Heart left ventricle (tissue), 16 donors: ENCODE measurements around the gene RNF208. TPM values are rescaled to one million over a fixed set of nuclear protein-coding genes. Genes with fewer than 3 reads are reported as not detected.
"Not testable (repeated sequence)": the region's sequence is repeated elsewhere in the genome, so short reads cannot be mapped to it uniquely, and the experiment has no call there.

ENCODE experiments used
- ATAC-seq, 4 donors: fragments of 200-7000 bp; cut with Tn5 transposase; one replicate each; pipeline ENCODE4 v1.9.1; 2020 to 2022; ENCODE audit warnings: moderate library complexity in 4 of 4, mild to moderate bottlenecking in 3 of 4, moderate number of reproducible peaks in 1 of 4
- DNase-seq, 5 donors: peaks; one replicate each; pipeline ENCODE4 v3.0.0-alpha.2; 2020
- H3K27ac ChIP-seq, 12 donors: fragments of 200-600 bp; sonication (generic) in 4 of 12; one replicate each; pipeline versions ENCODE4 v1.5.0 to v1.8.0; 2016 to 2022; ENCODE audit warnings: mild to moderate bottlenecking in 2 of 12
- H3K27me3 ChIP-seq, 9 donors: fragments of 200-600 bp; sonication (generic) in 2 of 9; one replicate each; pipeline versions ENCODE4 v1.5.1 to v1.8.0; 2016 to 2022; ENCODE audit warnings: mild to moderate bottlenecking in 3 of 9
- H3K36me3 ChIP-seq, 9 donors: fragments of 200-600 bp; sonication (generic) in 2 of 9; one replicate each; pipeline versions ENCODE4 v1.5.0 to v1.8.0; 2018 to 2022; ENCODE audit warnings: mild to moderate bottlenecking in 2 of 9
- H3K4me1 ChIP-seq, 12 donors: fragments of 200-600 bp; sonication (generic) in 4 of 12; one replicate each; pipeline versions ENCODE4 v1.5.0 to v1.8.0; 2016 to 2022; ENCODE audit warnings: mild to moderate bottlenecking in 3 of 12
- H3K4me3 ChIP-seq, 12 donors: fragments of 200-600 bp; sonication (generic) in 4 of 12; one replicate each; pipeline versions ENCODE4 v1.5.0 to v1.8.0; 2017 to 2022; ENCODE audit warnings: mild to moderate bottlenecking in 9 of 12, moderate library complexity in 4 of 12
- H3K9me3 ChIP-seq, 12 donors: fragments of 200-600 bp; sonication (generic) in 4 of 12; one replicate each; pipeline versions ENCODE4 v1.5.0 to v1.8.0; 2016 to 2022; ENCODE audit warnings: mild to moderate bottlenecking in 1 of 12
- POLR2A ChIP-seq, 2 donors: fragments of 450-650 bp; IDR thresholded peaks; one replicate each; pipeline ENCODE4 v1.6.1; 2017; ENCODE audit warnings: antibody characterized with exemption in 2 of 2, mild to moderate bottlenecking in 2 of 2, moderate library complexity in 2 of 2
- WGBS, 4 donors: extraction: QIAGEN DNeasy Blood & Tissue Kit in 2 of 4; methylation state at CpG; one replicate each; pipeline versions ENCODE4 v1.1.5 to v1.1.7; 2013 to 2018; 5-methylcytosine and 5-hydroxymethylcytosine counted together
- intact Hi-C, 10 donors: fragments of 100-400 bp; cut with DNase I; formaldehyde crosslinking; loops; one replicate each; pipeline versions ENCODE4 v1.11.1 to v1.14.2; 2022
- polyA plus RNA-seq, 2 donors: library from polyadenylated mRNA; stranded (reverse); fragments of 200-250 nt; gene quantifications; one replicate each; pipeline ENCODE4 v1.2.3, GENCODE V29; 2013
- total RNA-seq, 9 donors: library from RNA; depleted of rRNA in 2 of 9; stranded (reverse); fragments of >200 nt in 2 of 9; fragmentation: NEBNext Ultra II Directional in 3 of 9; extraction: Animal tissue kit (Norgen Biotek cat#: 25700) in 3 of 9; gene quantifications; one replicate each; pipeline versions ENCODE4 v1.1.0 to v1.2.4, GENCODE V29; 2016 to 2023
- TF ChIP-seq, protein P1 (sequence below), 12 donors: fragments of 200-600 bp; sonication (generic) in 4 of 12; IDR thresholded peaks; one replicate each; pipeline versions ENCODE4 v1.5.0 to v1.8.0; 2018 to 2022; ENCODE audit warnings: antibody characterized with exemption in 12 of 12, mild to moderate bottlenecking in 5 of 12
- donor health status: ischemic (EF 13 %, LVEDD 7.1; RV severe dilation, severe dysfunction).
- donor health status: healthy with polysubstance abuse.
- donor health status: DM: no; HTN: yes; CAD: no.
- donor health status: DM: no; HTN: no; CAD: no.
- donor health status: ischemic (EF 25% LVEDD 6.9; RV normal size, moderate dysfunction).
- donor health status: ischemic (EF 25% LVEDD 5.7; RV mildly dilated, moderate dysfunction).
- donor health status: healthy.
- donor health status: DM: yes; HTN: yes; CAD: no.
- donor health status: ischemic (EF 35%, LVEDD 5.7; RV mildly dilated, moderate dysfunction).
- donor health status: nonischemic (EF 11% LVEDD 7.7; RV severe dilation, severe dysfunction).
- donor health status: DM: yes; HTN: yes; CAD: no.
- donor health status: PGD.
- donor health status: ischemic (EF 29% LVEDD 5.4; RV normal size, mild dysfunction).
- donor health status: nonischemic (EF 23%, LVEDD 6.1; RV moderate dilation, normal function).

The RNF208 gene
- total and polyA plus RNA-seq, 11 donors = 6.9 to 72.7 (median 22.5) TPM

GRCh38 chr9:137240318-137240840, 18.3 kb upstream of the RNF208 start:
- ATAC-seq (peak; percentile 16 to 65 (median 59)), DNase-seq (peak; percentile 83 to 93 (median 88))
- intact Hi-C loops = loop anchor here in 2 of 10 donors (2.0 kb wide), 1 partner anchor 36 kb away; the partner anchor contains the start of gene TOR4A (in 2 of the 2)
- H3K4me3 ChIP-seq = peak overlapping the region; percentile 54 to 97 (median 66)
- no peaks in the 10 kb centered on the region for H3K9me3 ChIP-seq
- H3K4me1 ChIP-seq = peaks cover 0 to 76% (median 53%) of the 10 kb centered on the region in 12 donors
- peak overlapping the region; percentile 88 to 100 (median 98) for H3K27ac ChIP-seq
- 0 to 1% (median 0%) methylated on average over 28 to 58 of the region's 58 CpGs for WGBS, 4 donors
- H3K36me3 ChIP-seq = peaks cover 0 to 24% (median 18%) of the 10 kb centered on the region in 9 donors
- H3K27me3 ChIP-seq = no peaks in the 10 kb centered on the region
- TF ChIP-seq, protein P1, sequence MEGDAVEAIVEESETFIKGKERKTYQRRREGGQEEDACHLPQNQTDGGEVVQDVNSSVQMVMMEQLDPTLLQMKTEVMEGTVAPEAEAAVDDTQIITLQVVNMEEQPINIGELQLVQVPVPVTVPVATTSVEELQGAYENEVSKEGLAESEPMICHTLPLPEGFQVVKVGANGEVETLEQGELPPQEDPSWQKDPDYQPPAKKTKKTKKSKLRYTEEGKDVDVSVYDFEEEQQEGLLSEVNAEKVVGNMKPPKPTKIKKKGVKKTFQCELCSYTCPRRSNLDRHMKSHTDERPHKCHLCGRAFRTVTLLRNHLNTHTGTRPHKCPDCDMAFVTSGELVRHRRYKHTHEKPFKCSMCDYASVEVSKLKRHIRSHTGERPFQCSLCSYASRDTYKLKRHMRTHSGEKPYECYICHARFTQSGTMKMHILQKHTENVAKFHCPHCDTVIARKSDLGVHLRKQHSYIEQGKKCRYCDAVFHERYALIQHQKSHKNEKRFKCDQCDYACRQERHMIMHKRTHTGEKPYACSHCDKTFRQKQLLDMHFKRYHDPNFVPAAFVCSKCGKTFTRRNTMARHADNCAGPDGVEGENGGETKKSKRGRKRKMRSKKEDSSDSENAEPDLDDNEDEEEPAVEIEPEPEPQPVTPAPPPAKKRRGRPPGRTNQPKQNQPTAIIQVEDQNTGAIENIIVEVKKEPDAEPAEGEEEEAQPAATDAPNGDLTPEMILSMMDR (IDR thresholded peaks at IDR 0.05) = peak in 4 of 12 donors; percentile 4 to 17 (median 6)
- peak in 1 of 2 donors; percentile 61 for TF ChIP-seq POLR2A (IDR thresholded peaks at IDR 0.05)

- not testable (repeated sequence) for ATAC-seq
Observed at GRCh38 chr9:137239541-137240200, 17.6 kb upstream of the RNF208 start.

DNA sequence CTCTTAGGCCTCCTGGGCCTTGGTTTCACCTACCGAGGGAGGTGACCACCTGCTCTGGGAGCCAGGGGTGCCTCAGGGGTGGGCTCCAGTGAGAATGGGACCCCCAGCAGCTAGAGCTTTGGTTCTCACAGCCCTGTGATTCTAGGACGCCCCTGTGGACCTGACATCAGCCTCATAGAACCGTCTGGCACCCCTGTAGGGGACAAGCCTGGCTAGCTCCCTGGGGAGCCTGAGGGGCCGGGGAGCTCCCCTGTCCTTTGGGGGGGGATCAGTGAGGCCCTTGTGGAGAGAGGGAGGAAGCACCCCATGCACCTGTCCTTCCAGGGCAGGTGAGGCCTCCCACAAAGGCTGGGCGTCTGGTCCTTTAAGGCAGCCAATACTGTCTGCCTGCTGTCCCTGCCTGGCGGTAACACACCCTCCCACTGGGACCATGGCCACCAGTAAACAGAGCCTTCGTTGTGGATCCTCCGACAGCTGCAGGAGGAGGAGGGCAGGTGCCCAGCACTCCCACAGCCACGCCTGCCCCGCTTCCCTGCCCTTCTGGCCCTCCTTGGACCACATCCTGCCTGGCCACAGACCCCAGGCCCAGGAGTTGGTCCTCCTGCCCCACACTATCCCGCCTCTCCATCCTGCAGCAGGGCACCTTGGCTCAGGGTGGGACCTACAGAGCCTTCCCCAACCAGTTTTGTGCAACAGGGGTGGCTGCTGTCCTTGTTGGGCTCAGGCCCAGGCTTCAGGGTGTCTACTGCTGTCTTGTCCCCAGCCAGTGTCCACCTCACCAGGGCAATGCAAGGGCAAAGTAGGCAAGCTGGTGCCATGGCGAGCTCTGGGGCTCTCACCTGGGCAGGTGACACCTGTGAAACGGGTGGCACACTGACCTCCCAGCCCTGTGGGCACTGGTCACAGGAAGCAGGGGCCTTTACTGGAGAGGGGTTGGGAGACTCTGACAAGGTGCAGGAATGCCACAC, 16.0 kb upstream of the RNF208 start:
- Histone ChIP-seq H3K4me3 (no peak overlapping the region), H3K27me3 (peaks cover 0 to 12% (median 0%) of the 10 kb centered on the region in 9 donors), H3K4me1 (peaks cover 0 to 63% (median 38%) of the 10 kb centered on the region in 12 donors), H3K9me3 (no peaks in the 10 kb centered on the region), H3K36me3 (peaks cover 0 to 14% (median 10%) of the 10 kb centered on the region in 9 donors), H3K27ac (peak overlapping the region in 1 of 12 donors; percentile 37)
- TF ChIP-seq, protein P1 (IDR thresholded peaks at IDR 0.05) = no peak
- TF ChIP-seq POLR2A (IDR thresholded peaks at IDR 0.05) = no peak
- WGBS, 4 donors = 74 to 80% (median 75%) methylated on average over 6 to 13 of the region's 13 CpGs
- intact Hi-C loops = loop anchor here in 2 of 10 donors (5.0 to 10.0 kb wide), 2 partner anchors 121 to 453 kb away; no protein-coding TSS in a partner anchor
- no peak for DNase-seq
- ATAC-seq = no peak

More at GRCh38 chr9:137239541-137240200, 17.6 kb upstream of the RNF208 start:
- intact Hi-C loops = loop anchor here in 4 of 10 donors (2.0 to 10.0 kb wide), 3 partner anchors 37 to 455 kb away; partner anchors contain the start of gene TOR4A (in 2 of the 4)
- DNase-seq, H3K27me3 ChIP-seq, H3K9me3 ChIP-seq: not testable (repeated sequence)
- 60 to 64% (median 61%) methylated on average over 27 of the region's 27 CpGs for WGBS, 4 donors
- Histone ChIP-seq H3K36me3 (peaks cover 0 to 24% (median 18%) of the 10 kb centered on the region in 9 donors), H3K4me3 (peak overlapping the region; percentile 54 to 97 (median 66)), H3K27ac (peak overlapping the region in 11 of 12 donors; percentile 91 to 100 (median 99)), H3K4me1 (peaks cover 0 to 76% (median 52%) of the 10 kb centered on the region in 12 donors)

DNA sequence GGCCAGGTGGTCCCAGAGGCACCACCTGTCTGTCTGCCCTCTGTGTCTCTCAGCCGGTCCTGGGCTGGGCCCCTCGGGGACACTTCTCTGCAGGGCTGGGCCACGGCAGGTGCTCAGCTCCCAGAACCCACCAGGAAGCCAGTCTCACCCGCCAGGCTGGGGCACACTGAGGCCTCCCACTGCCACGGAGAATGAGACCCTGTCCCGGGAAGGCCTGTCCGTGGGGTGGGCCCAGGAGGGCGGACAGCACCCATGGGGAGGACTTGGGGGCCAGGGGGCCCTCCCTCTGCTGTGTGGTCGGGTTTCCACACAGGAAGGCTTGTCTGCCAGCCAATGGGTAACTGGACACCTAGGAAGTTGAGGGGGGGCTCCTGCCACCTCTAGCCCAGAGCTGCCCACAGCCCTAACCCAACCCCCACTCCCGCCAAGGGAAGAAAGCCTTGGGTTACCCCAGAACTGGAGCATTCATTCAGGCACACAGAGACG, 14.9 kb upstream of the RNF208 start:
- H3K4me1 ChIP-seq = peaks cover 0 to 53% (median 28%) of the 10 kb centered on the region in 12 donors
- peaks cover 0 to 3% (median under 1%) of the 10 kb centered on the region in 9 donors for H3K36me3 ChIP-seq
- 43 to 92% (median 72%) methylated on average over 2 to 11 of the region's 11 CpGs for WGBS, 4 donors
- H3K27ac ChIP-seq = peak overlapping the region in 2 of 12 donors; percentile 9 to 37
- TF ChIP-seq POLR2A (IDR thresholded peaks at IDR 0.05) = no peak
- TF ChIP-seq, protein P1 (IDR thresholded peaks at IDR 0.05) = no peak
- no peaks in the 10 kb centered on the region for H3K9me3 ChIP-seq
- peak overlapping the region in 8 of 12 donors; percentile 23 to 41 (median 32) for H3K4me3 ChIP-seq
- DNase-seq (no peak), ATAC-seq (no peak)
- H3K27me3 ChIP-seq = peaks cover 0 to 15% (median 9%) of the 10 kb centered on the region in 9 donors
- intact Hi-C loops = loop anchor here in 2 of 10 donors (5.0 to 10.0 kb wide), 2 partner anchors 120 to 452 kb away; no protein-coding TSS in a partner anchor
